ENCODE results near the gene ZNF292.
"Not testable (repeated sequence)": the region's sequence is repeated elsewhere in the genome, so short reads cannot be mapped to it uniquely, and the experiment has no call there.

The ZNF292 gene

DNA sequence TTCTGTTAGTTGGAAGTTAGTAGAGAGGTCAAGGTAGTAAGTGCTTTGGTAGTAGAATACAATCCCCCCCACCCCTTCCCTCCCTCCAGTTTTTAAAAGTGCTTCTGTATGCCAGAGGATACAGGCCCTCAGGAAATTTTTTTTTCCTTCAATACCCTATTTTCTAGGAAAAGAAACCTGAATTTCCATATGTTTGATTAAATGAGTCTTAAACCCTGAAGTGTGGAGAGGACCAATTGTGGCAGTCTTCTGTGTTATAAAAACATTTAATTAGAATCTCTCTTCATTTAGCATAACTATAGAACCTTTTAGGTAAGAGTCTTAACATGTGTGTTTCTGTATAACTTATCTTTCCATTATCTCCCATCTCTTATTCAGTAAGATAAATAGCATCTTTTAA, 59.5 kb downstream of the ZNF292 start:
- DNase-seq, result no peak

DNA sequence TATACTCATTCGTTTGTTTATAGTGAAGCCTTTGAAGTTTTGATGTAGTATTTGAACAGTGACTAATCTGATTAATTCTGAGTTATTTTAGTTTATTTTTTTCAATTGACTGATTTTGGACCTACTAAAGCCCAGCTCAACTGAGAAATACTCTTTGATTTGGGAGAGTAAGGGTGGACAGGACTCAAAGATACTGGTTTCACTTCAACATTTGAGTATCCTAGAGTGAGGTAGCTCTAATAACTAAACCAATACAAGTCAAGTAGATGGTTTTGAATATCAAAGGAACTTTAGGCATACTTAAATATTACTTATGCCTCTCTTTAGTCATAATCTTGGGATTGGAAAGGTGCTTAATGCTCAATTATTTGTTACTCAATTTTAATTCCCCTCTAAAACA, 65.6 kb downstream of the ZNF292 start:
- DNase-seq, result no peak

DNA sequence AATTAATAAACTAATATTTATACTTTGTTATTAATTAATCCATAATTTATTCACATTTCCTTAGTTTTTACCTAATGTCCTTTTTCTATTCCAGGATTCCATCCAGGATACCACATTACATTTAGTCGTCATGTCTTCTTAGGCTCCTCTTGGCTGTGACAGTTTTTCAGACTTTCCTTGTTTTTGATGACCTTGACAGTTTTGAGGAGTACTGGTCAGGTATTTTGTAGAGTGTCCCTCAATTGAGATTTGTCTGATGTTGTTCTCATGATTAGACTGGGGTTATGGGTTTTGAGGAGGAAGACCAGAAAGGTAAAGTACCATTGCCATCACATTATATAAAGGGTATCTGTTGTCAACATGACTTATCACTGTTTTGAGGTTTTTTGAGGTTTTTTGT, 67.3 kb downstream of the ZNF292 start:
- DNase-seq, result no peak

DNA sequence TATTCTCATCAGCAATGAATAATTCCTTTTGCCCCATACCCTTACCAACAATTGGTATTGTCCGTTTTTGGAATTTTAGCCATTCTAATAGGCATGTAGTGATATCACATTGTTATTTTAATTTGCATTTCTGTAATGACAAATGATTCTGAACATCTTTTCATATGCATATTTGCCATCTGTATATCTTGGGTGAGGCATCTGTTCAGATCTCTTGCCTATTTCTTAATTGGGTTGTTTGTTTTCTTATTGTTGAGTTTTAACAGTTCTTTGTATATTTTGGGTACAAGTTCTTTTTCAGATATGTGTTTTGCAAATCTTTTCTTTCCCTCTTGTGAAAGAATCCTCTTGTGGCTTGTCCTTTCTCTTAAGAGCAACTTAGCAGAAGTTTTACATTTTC, 69.6 kb downstream of the ZNF292 start:
- no peak for DNase-seq

DNA sequence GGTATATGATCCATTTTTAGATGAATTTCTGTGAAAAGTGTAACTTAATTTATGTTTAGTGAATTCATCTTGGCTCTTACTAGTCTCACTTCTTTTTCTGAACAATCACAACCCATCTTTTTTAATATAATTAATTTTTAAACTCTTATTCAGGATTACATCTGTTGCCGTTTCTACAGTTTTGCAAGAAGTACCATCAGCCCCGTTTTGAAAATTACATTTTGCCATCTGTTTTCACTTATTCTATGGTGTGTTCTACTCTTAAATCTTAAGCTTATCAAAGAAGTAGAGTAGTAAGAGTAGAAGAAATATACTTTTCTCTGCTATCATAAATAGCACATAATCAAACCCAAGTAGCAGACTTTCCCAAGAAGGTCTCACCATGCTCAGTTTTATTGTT, 70.1 kb downstream of the ZNF292 start:
- DNase-seq, result no peak

DNA sequence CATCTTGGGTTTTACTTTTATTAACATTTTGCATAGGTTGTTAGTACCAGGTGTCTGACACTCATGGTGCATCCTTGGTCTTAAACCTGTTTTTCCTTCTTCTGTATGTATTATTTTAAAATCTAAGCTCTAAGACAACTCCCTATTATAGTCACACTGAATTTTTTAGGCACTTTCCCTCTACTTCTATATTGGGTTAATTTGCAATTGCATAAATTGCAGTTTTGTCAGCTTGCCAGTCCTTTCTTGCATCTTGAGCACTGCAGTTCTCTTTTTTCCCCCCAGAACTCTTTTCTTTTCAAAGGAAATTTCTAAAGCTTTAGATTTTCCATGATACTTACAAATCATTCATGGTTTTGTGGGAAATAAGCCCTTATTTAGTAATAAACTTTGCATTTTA, 70.6 kb downstream of the ZNF292 start:
- DNase-seq, result no peak

DNA sequence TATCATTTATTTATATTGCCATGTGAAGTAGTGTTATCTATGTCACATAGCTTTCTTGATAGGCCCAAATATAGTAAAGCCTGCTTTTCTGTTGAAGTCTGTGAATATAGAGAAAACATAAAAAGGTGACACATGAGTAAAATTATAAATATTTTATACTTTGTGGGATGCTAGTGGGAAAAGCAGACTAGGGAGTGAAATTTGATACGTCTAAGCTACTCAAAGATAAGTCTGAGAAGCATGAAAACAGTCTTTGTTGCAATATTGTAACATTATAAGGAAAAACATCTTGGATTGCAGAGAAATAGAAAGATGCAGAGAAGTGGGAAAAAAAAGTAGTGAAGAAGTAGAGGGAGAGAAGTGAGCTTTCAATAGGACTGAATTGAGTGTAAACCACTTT, 75.4 kb downstream of the ZNF292 start:
- no peak for DNase-seq

DNA sequence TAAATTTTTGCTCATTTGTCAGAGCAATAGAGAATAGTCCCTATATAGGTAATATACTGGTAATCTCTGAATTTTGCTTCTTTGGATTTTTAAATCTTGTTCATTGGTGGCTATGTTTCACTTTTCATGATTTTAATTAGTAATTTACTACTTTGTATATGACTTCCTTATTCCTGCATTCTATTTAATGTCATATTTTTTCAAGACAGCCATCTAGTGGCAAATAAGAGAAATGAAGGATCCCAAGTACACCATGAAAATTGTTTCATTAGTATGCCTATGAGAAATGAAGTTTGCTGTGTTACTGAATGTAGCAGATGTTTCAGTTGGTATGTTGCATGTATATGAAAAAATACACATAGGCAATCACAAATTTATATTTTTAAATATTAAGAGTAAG, 82.4 kb downstream of the ZNF292 start:
- DNase-seq, result peak in 1 of 2 donors; percentile 49

DNA sequence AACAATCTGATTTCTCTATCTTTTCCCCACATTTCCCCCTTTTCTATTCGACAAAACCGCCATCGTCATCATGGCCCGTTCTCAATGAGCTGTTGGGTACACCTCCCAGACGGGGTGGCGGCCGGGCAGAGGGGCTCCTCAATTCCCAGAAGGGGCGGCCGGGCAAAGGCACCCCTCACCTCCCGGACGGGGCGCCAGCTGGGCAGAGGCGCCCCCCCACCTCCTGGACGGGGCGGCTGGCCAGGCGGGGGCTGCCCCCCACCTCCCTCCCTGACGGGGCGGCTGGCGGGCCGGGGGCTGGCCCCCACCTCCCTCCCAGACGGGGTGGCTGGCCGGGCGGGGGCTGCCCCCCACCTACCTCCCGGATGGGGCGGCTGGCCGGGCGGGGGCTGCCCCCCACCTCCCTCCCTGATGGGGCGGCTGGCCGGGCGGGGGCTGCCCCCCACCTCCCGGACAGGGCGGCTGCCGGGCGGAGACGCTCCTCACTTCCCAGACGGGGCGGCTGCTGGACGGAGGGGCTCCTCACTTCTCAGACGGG, 83.8 kb downstream of the ZNF292 start:
- not testable (repeated sequence) for DNase-seq

DNA sequence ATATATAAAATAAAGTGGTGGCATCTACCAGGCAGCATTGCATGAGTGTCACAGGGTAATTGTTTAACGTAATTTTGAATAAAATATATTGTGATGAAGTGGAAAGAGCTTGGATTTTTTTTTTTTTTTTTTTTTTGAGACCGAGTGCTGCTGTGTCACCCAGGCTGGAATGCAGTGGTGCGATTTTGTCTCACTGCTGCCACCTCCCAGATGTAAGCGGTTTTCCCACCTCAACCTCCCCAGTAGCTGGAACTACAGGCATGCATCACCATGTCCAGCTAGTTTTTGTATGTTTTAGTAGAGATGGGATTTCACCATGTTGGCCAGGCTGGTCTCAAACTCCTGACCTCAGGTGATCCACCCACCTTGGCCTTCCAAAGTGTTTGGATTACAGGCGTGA, 85.9 kb downstream of the ZNF292 start:
- DNase-seq, result no peak

DNA sequence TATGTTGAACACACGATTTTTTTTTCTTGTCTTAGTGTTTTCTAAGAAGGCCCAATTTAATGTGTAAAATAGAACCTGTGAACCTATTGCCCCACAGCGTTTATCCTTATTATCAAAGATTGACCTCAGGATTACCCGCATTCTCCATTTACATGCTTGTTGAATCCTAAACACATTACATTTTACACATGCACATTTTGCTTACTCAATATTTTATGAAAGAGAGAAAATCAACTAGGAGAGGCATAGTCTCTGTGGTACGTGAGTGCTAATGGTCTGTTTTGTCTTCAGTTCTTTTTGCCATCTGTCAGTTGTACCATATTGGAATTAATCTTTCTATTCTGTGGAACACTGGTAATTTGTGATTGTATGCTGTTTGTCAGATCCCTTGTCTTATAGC, 86.9 kb downstream of the ZNF292 start:
- DNase-seq, result no peak

DNA sequence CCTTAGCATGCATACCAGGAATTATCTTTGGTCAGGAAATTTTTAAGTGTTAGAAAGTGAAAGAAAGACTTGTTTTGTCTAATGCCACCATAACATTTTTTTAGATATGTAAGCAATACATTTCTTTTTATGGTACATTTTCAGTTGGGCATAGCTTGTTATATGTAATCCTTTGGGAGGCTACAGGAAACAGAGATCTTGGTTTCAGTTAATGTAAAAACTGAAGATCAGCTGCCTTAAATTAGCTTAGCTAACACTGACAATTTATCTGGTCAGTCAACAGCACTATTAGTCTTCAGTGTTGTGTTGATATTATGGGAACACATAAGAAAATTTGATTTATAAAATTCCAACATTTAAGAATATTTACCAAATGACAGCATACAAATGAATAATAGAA, 88.4 kb downstream of the ZNF292 start:
- no peak for DNase-seq

DNA sequence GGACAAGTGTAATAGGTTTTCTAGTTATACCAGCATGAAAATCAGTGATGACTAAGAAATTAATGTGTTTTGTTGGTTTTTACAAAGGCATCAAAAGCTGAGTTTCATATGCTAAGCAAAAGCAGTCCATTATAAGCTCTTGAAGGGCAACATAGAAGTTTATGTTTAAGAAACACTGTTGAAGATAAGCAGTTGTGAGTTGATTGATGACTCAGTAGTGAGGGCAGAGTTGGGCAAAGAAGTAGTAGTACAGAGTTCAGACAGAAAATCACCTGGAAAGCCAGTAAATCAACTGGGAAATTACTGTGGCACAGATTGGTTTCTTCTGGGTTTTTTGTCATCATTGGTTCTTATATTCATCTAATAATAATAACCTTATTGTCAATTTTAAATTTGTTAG, 89.0 kb downstream of the ZNF292 start:
- no peak for DNase-seq

DNA sequence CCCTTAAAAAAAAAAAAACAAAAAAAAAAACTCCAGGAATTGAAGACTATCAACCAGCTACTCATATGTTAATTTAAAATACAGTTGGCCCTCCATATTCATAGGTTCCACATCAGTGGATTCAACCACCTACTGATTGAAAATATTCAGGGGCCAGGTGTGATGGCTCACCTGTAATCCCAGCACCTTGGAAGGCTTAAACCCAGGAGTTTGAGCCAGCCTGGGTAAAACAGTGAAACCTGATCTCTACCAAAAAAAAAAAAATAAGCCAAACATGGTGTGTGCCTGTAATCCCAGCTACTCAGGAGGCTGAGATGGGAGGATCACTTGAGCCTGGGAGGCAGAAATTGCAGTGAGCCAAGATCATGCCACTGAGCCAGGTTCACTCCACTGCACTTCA, 94.7 kb downstream of the ZNF292 start:
- DNase-seq, result no peak

DNA sequence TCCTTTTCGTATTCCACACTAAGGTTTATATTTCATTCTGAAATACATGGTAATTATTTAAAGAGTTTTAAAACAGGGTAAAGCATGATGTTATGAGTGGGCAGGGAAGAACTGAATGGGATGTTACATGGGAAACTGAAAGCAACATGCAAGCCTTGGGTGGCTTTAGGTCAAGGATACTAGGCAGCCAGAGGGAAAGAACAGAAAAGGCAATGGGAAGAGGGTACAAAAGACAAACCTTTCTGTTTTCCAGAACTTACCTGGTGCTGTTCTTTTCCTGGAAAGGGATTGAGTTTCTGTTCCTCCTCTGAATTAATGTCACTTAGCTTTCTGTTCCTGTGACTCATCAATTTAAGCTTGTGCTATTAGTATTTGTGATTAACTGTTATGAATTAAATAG, 95.9 kb downstream of the ZNF292 start:
- no peak for DNase-seq

DNA sequence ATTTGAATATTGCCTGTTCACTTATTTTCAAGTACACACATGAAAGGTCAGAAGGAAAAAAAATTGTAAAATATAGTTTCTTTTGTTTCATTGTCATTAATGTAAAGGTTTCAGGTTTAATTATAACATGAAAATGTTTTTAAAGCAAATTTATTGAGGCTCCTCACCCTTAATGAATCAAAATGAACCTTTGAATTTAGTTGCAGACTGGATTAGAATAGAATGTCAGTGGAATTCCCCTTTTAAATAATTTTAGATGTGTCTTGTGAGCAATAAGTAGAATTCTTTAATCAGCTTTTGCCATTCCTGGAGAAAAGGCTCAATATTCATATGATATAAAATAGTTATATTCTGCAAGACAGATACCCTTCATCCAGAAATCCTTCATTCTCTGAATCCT, 96.4 kb downstream of the ZNF292 start:
- no peak for DNase-seq

DNA sequence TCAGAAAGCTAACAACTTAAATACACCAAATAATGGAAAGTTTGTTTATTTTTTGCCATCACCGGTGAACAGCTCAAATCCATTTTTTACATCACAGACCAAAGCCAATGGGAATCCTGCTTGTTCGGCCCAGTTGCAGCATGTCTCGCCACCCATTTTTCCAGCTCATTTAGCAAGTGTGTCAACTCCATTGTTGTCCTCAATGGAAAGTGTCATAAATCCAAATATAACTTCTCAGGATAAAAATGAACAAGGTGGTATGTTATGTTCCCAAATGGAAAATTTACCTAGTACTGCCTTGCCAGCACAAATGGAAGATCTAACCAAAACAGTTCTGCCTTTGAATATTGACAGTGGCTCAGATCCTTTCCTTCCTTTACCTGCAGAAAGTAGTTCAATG, 101.7 kb downstream of the ZNF292 start:
- no peak for DNase-seq

DNA sequence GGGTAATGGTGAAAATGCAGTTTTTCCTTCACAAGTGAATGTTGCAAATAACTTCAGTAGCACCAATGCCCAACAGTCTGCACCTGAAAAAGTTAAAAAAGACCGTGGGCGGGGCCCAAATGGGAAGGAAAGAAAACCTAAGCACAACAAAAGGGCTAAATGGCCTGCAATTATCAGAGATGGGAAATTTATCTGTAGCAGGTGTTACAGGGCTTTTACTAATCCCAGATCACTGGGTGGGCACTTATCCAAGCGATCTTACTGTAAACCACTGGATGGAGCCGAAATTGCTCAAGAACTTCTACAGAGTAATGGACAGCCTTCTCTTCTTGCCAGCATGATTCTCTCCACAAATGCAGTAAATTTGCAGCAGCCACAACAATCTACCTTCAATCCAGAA, 102.2 kb downstream of the ZNF292 start:
- no peak for DNase-seq

DNA sequence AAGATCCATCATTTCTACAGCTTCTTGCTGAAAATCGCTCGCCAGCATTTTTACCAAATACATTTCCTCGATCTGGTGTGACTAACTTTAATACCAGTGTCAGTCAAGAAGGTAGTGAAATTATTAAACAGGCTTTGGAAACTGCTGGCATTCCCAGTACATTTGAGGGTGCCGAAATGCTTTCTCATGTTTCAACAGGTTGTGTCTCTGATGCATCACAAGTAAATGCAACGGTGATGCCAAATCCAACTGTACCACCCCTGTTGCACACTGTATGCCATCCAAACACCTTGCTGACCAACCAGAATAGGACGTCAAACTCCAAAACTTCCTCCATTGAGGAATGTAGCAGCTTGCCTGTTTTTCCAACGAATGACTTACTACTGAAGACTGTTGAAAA, 102.6 kb downstream of the ZNF292 start:
- no peak for DNase-seq

DNA sequence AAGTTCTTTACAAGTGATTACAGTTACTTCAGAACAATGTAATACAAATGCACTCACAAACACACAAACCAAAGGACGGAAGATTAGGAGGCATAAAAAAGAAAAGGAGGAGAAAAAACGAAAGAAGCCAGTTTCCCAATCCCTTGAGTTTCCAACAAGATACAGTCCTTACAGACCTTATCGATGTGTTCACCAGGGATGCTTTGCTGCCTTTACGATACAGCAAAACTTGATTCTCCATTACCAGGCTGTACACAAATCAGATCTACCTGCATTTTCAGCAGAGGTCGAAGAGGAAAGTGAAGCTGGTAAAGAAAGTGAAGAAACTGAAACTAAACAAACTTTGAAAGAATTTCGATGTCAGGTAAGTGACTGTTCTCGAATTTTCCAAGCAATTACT, 104.4 kb downstream of the ZNF292 start:
- DNase-seq, result no peak

DNA sequence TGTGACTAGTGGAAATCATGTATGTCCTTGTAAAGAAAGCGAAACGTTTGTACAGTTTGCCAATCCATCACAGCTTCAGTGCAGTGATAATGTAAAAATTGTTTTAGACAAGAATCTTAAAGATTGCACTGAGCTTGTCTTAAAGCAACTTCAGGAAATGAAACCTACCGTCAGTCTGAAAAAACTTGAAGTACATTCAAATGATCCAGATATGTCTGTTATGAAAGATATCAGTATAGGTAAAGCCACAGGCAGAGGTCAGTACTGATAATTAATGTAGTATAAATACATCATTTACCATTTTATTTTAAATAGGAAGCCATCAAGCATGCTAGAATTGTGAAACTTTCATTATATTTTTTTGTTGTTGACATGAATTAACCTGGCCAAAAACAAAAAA, 106.2 kb downstream of the ZNF292 start:
- DNase-seq, result no peak

DNA sequence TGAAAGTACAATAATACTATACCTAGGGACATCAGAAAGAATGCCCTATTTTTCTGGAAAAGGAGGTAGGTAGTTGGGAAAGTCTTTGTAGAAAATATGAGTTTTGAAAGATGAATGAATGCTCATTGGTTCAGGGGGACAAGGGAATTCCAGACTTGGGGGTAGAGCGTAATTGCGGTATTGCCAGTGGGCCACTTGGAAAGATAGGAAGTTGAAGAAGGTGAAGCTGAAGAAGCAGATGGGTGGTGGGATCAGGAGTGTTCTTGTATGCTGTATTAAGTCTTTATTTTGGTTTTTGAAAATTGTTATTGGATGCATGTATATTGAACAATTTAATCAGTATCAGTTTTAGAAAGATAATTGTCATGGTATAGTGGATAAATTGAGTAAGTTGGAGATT, 109.1 kb downstream of the ZNF292 start:
- DNase-seq, result no peak

DNA sequence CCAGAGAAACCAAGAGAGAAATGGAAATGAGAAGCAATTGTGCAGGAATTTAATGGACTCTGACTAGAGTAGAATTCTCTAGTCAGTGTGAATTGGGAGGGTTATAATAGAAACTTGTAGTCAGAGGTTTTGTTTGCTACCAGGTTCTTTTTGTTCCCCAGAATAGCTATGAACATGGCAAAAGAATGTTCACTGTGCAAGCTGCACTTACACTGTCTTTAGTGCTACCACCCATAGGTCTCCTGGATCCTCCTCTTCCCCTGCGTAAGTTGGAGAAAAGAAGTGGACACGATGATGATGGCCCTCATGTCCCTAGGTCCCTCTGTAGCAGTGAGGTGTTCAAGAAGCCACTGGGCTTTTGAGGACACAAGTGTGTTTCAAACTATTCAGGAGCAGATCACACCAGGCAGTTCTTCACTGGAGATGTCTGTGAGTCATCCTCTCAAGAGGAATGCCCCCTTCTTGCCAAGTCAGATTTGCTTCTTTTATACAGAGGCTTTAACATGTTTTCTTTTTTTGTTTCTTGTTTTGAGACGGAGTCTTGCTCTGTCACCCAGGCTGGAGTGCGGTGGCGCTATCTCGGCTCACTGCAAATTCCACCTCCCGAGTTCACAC, 119.4 kb downstream of the ZNF292 start:
- no peak for DNase-seq

DNA sequence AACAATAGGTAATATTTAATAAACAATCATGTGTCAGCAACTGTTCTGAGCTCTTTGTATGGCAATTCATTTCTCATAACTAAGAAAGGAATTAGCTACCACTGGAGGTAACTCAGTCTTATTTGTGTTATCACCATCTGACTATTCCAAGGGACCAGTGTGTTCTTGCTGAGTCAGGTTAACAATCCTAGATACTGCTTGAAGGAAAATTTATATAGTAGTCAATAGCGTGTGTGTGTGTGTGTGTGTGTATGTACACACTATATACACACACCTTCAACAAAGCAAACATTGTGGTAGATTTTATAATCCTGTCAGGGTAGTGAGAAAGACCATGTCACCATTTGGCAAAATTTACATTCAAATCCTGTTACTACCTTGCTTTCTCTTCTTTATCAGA, 121.3 kb downstream of the ZNF292 start:
- no peak for DNase-seq

DNA sequence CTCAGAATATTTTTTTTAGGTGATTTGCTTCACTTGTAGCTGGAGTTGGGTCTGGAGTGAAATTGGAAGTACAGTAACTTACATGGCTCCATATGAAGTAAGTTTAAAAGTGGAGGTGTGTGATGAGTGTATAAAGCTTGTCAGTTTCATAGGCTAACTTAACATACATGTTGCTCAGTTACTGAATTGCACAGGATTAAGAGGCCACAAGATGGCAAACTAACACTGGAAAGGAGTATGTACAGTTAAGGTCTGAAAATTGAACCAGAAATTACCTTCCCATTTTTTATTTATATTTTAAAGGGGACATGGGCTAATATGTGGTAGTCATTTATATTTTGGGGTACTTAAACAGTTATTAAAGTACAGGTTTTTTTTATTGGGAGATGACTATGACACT, 121.8 kb downstream of the ZNF292 start:
- no peak for DNase-seq

DNA sequence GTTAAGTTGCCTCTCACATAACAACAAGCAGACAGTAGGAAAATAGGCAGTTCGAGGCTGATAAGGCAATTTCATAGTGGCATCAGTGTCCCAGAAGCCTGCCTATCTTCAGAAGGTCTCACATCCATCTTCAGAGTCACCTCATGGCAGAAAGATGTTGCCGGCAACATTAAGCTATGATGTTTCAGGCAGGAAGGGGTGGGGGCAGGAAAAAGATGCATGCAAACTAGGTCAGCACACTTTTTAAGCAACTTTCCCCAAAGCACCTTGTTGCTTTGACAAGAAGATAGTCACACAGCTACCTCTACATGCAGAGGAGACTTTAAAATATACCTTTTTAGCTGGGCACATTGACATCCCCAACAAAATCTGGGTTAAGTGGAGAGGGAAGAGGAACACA, 123.8 kb downstream of the ZNF292 start:
- DNase-seq, result peak in 1 of 2 donors; percentile 9
